Gastrocnemius medialis (tissue), 4 donors: ENCODE data around the gene ZNF407. TPM values are rescaled to one million over a fixed set of nuclear protein-coding genes. Genes with fewer than 3 reads are reported as not detected.

Experiments
- ATAC-seq, 2 donors: fragments of 150-250 bp; one replicate each; pipeline ENCODE4 v1.9.1; 2016
- DNase-seq, 2 donors: peaks; one replicate each; pipeline ENCODE4 v3.0.0-alpha.2; 2019
- H3K27ac ChIP-seq, 4 donors: fragments of 200-600 bp; sonication (generic); 1 replicate in 1 of 4; 2 replicates in 3 of 4; pipeline ENCODE4 v1.5.1; 2016 to 2018; ENCODE audit warnings: mild to moderate bottlenecking in 2 of 4, moderate library complexity in 1 of 4
- H3K27me3 ChIP-seq, 3 donors: fragments of 200-600 bp; sonication (generic) in 2 of 3; 1 replicate in 1 of 3; 2 replicates in 2 of 3; pipeline versions ENCODE4 v1.5.1 to v1.6.0; 2016 to 2019; ENCODE audit warnings: mild to moderate bottlenecking in 1 of 3, moderate library complexity in 1 of 3
- H3K36me3 ChIP-seq, 2 donors: fragments of 200-600 bp; sonication (generic) in 1 of 2; one replicate each; pipeline ENCODE4 v1.5.1; 2017 to 2018
- H3K4me1 ChIP-seq, 2 donors: fragments of 200-600 bp; sonication (generic) in 1 of 2; one replicate each; pipeline ENCODE4 v1.5.1; 2016 to 2017; ENCODE audit warnings: mild to moderate bottlenecking in 2 of 2
- H3K4me3 ChIP-seq, 4 donors: fragments of 200-600 bp; sonication (generic) in 3 of 4; 1 replicate in 1 of 4; 2 replicates in 3 of 4; pipeline ENCODE4 v1.5.1; 2016 to 2019; ENCODE audit warnings: mild to moderate bottlenecking in 2 of 4
- H3K9me3 ChIP-seq, 3 donors: fragments of 200-600 bp; sonication (generic) in 2 of 3; 1 replicate in 1 of 3; 2 replicates in 2 of 3; pipeline ENCODE4 v1.5.1; 2016 to 2019
- CTCF ChIP-seq, 5 experiments: fragments of 450-650 bp in 3 of 5; fragments of 200-600 bp in 2 of 5; sonication (generic) in 2 of 5; IDR thresholded peaks in 4 of 5; conservative IDR thresholded peaks in 1 of 5; 1 replicate in 4 of 5; 2 replicates in 1 of 5; pipeline ENCODE4 v1.5.1; 2016 to 2019; ENCODE audit warnings: antibody characterized with exemption in 5 of 5, mild to moderate bottlenecking in 3 of 5, moderate library complexity in 3 of 5
- POLR2A ChIP-seq, 2 donors: fragments of 450-650 bp; IDR thresholded peaks; one replicate each; pipeline ENCODE4 v1.6.1; 2017; ENCODE audit warnings: antibody characterized with exemption in 2 of 2, mild to moderate bottlenecking in 2 of 2, moderate library complexity in 2 of 2
- in situ Hi-C, 4 donors: fragments of 200-750 bp; cut with MboI; loops; one replicate each; pipeline versions ENCODE4 v1.15.0 to v1.8.0; 2017; ENCODE audit warnings: low sequenced_read_pairs in 4 of 4
- intact Hi-C: fragments of 100-400 bp; cut with DNase I; formaldehyde crosslinking; loops from one replicate; pipeline ENCODE4 v1.15.1; 2023; ENCODE audit warnings: low total_unique reads
- total RNA-seq, 4 donors: library from RNA; depleted of rRNA; stranded (reverse); fragments of >200 nt; gene quantifications; one replicate each; pipeline versions ENCODE4 v1.1.0 to v1.2.3, GENCODE V29; 2016

The ZNF407 gene
- total RNA-seq, 4 donors from 2014 or later = 5.9 to 11.4 (median 9.2) TPM

GRCh38 chr18:74661008-74661407 is 63.3 kb downstream of the ZNF407 start:
- no peak for DNase-seq
- no peaks in the 10 kb centered on the region for H3K9me3 ChIP-seq
- H3K36me3 ChIP-seq = no peaks in the 10 kb centered on the region
- in situ Hi-C loops (loop anchor here in 1 of 4 donors (25.0 kb wide), 1 partner anchor 826 kb away; no protein-coding TSS in a partner anchor), intact Hi-C loops (no loop called here)
- no peaks in the 10 kb centered on the region for H3K4me1 ChIP-seq
- H3K4me3 ChIP-seq = no peak overlapping the region
- H3K27ac ChIP-seq = no peak overlapping the region
- TF ChIP-seq CTCF (IDR thresholded peaks at IDR 0.05 in 4 of 5, conservative IDR thresholded peaks at IDR 0.05 in 1 of 5) (no peak), POLR2A (IDR thresholded peaks at IDR 0.05) (no peak)
- no peaks in the 10 kb centered on the region for H3K27me3 ChIP-seq
- no peak for ATAC-seq

GRCh38 chr18:74661691-74662090 is 64.0 kb downstream of the ZNF407 start:
- Histone ChIP-seq H3K27ac (no peak overlapping the region), H3K27me3 (no peaks in the 10 kb centered on the region), H3K4me1 (no peaks in the 10 kb centered on the region), H3K4me3 (no peak overlapping the region), H3K36me3 (no peaks in the 10 kb centered on the region), H3K9me3 (no peaks in the 10 kb centered on the region)
- DNase-seq (no peak), ATAC-seq (no peak)
- intact Hi-C loops = no loop called here
- in situ Hi-C loops = loop anchor here in 1 of 4 donors (25.0 kb wide), 1 partner anchor 826 kb away; no protein-coding TSS in a partner anchor
- TF ChIP-seq POLR2A (IDR thresholded peaks at IDR 0.05) = no peak
- TF ChIP-seq CTCF (IDR thresholded peaks at IDR 0.05 in 4 of 5, conservative IDR thresholded peaks at IDR 0.05 in 1 of 5) = no peak

GRCh38 chr18:74662622-74663021 is 65.0 kb downstream of the ZNF407 start:
- H3K27me3 ChIP-seq = no peaks in the 10 kb centered on the region
- intact Hi-C loops = no loop called here
- no peak for TF ChIP-seq POLR2A (IDR thresholded peaks at IDR 0.05)
- TF ChIP-seq CTCF (IDR thresholded peaks at IDR 0.05 in 4 of 5, conservative IDR thresholded peaks at IDR 0.05 in 1 of 5) = no peak
- in situ Hi-C loops = loop anchor here in 1 of 4 donors (25.0 kb wide), 1 partner anchor 825 kb away; no protein-coding TSS in a partner anchor
- H3K4me3 ChIP-seq = no peak overlapping the region
- no peak for ATAC-seq
- H3K36me3 ChIP-seq = no peaks in the 10 kb centered on the region
- H3K4me1 ChIP-seq = no peaks in the 10 kb centered on the region
- no peaks in the 10 kb centered on the region for H3K9me3 ChIP-seq
- DNase-seq = no peak
- no peak overlapping the region for H3K27ac ChIP-seq

- ATAC-seq (no peak), DNase-seq (no peak)
- TF ChIP-seq CTCF (IDR thresholded peaks at IDR 0.05 in 4 of 5, conservative IDR thresholded peaks at IDR 0.05 in 1 of 5) = no peak
- TF ChIP-seq POLR2A (IDR thresholded peaks at IDR 0.05) = no peak
- intact Hi-C loops = no loop called here
- Histone ChIP-seq H3K36me3 (no peaks in the 10 kb centered on the region), H3K4me1 (no peaks in the 10 kb centered on the region), H3K9me3 (no peaks in the 10 kb centered on the region), H3K27me3 (no peaks in the 10 kb centered on the region), H3K27ac (no peak overlapping the region), H3K4me3 (no peak overlapping the region)
- in situ Hi-C loops = loop anchor here in 1 of 4 donors (25.0 kb wide), 1 partner anchor 822 kb away; no protein-coding TSS in a partner anchor
These were observed 67.7 kb downstream of the ZNF407 start for GRCh38 chr18:74665346-74665745.

- in situ Hi-C loops (loop anchor here in 1 of 4 donors (25.0 kb wide), 1 partner anchor 821 kb away; no protein-coding TSS in a partner anchor), intact Hi-C loops (no loop called here)
- no peak overlapping the region for H3K4me3 ChIP-seq
- no peaks in the 10 kb centered on the region for H3K4me1 ChIP-seq
- H3K36me3 ChIP-seq = no peaks in the 10 kb centered on the region
- H3K9me3 ChIP-seq = no peaks in the 10 kb centered on the region
- no peak overlapping the region for H3K27ac ChIP-seq
- DNase-seq (no peak), ATAC-seq (no peak)
- H3K27me3 ChIP-seq = no peaks in the 10 kb centered on the region
- TF ChIP-seq CTCF (IDR thresholded peaks at IDR 0.05 in 4 of 5, conservative IDR thresholded peaks at IDR 0.05 in 1 of 5) (no peak), POLR2A (IDR thresholded peaks at IDR 0.05) (no peak)
These were observed 68.2 kb downstream of the ZNF407 start for GRCh38 chr18:74665905-74666304.
